Sigmoid colon (tissue), 7 donors: ENCODE results near the gene SNCG. TPM values are rescaled to one million over a fixed set of nuclear protein-coding genes. Genes with fewer than 3 reads are reported as not detected.
A peak's percentile ranks its signal among the peaks of the same experiment; 100 is the strongest.
"Not testable (repeated sequence)": the region's sequence is repeated elsewhere in the genome, so short reads cannot be mapped to it uniquely, and the experiment has no call there.

Experiments
- DNase-seq: peaks from one replicate; pipeline ENCODE4 v3.0.0-alpha.2; 2019
- H3K27ac ChIP-seq, 4 donors: fragments of 200-600 bp; sonication (generic); one replicate each; pipeline ENCODE4 v1.5.1; 2016 to 2019; ENCODE audit warnings: mild to moderate bottlenecking in 1 of 4
- H3K27me3 ChIP-seq, 3 donors: fragments of 200-600 bp; sonication (generic); one replicate each; pipeline ENCODE4 v1.5.1; 2019; ENCODE audit warnings: mild to moderate bottlenecking in 1 of 3
- H3K36me3 ChIP-seq, 4 donors: fragments of 200-600 bp; sonication (generic); one replicate each; pipeline ENCODE4 v1.5.1; 2016 to 2019
- H3K4me1 ChIP-seq, 4 donors: fragments of 200-600 bp; sonication (generic); one replicate each; pipeline ENCODE4 v1.5.1; 2017 to 2019
- H3K4me3 ChIP-seq, 4 donors: fragments of 200-600 bp; sonication (generic); one replicate each; pipeline ENCODE4 v1.5.1; 2017 to 2019; ENCODE audit warnings: mild to moderate bottlenecking in 2 of 4, moderate library complexity in 1 of 4
- H3K9me3 ChIP-seq, 4 donors: fragments of 200-600 bp in 3 of 4; sonication (generic) in 3 of 4; one replicate each; pipeline versions ENCODE4 v1.5.1 to v1.6.1; 2013 to 2019
- CTCF ChIP-seq, 4 experiments: fragments of 450-650 bp in 3 of 4; fragments of 200-600 bp in 1 of 4; IDR thresholded peaks; one replicate each; pipeline ENCODE4 v1.5.1; 2016 to 2019; ENCODE audit warnings: antibody characterized with exemption in 4 of 4, mild to moderate bottlenecking in 3 of 4, moderate library complexity in 2 of 4
- EP300 ChIP-seq, 4 donors: sonication (generic); formaldehyde crosslinking; IDR thresholded peaks; one replicate each; pipeline ENCODE4 v1.6.1; 2017; ENCODE audit warnings: antibody characterized with exemption in 4 of 4
- POLR2A ChIP-seq, 2 donors: fragments of 450-650 bp; IDR thresholded peaks; one replicate each; pipeline ENCODE4 v1.6.1; 2016; ENCODE audit warnings: antibody characterized with exemption in 2 of 2, mild to moderate bottlenecking in 2 of 2, moderate library complexity in 2 of 2
- POLR2AphosphoS5 ChIP-seq, 4 donors: sonication (generic); formaldehyde crosslinking; IDR thresholded peaks; one replicate each; pipeline ENCODE4 v1.6.1; 2017; ENCODE audit warnings: antibody characterized with exemption in 4 of 4
- WGBS, 2 donors: extraction: QIAGEN DNeasy Blood & Tissue Kit; methylation state at CpG; one replicate each; pipeline ENCODE4 v1.1.7; 2013; 5-methylcytosine and 5-hydroxymethylcytosine counted together
- intact Hi-C: fragments of 100-400 bp; cut with DNase I; formaldehyde crosslinking; loops from one replicate; pipeline ENCODE4 v1.15.1; 2023
- polyA plus RNA-seq, 3 donors: library from polyadenylated mRNA; stranded (reverse); fragments of 200-250 nt; gene quantifications; one replicate each; pipeline ENCODE4 v1.2.3, GENCODE V29; 2013
- total RNA-seq, 4 donors: library from RNA; depleted of rRNA; stranded (reverse); fragments of >200 nt; gene quantifications; one replicate each; pipeline ENCODE4 v1.1.0, GENCODE V29; 2016
- donor health status: healthy with polysubstance abuse.
- donor health status: Bipolar disorder and iron deficiency.
- donor health status: healthy.

Gene SNCG
- total and polyA plus RNA-seq, 7 donors = 4.6 to 55.0 (median 24.2) TPM

- peaks cover 0 to 30% (median 17%) of the 10 kb centered on the region in 4 donors for H3K4me1 ChIP-seq
- H3K9me3 ChIP-seq = no peaks in the 10 kb centered on the region
- 92 to 94% methylated on average over 15 of the region's 15 CpGs for WGBS, 2 donors
- peak overlapping the region; percentile 19 to 77 (median 50) for H3K27ac ChIP-seq
- TF ChIP-seq POLR2A (IDR thresholded peaks at IDR 0.05) (no peak), POLR2AphosphoS5 (IDR thresholded peaks at IDR 0.05) (peak in 3 of 4 donors; percentile 61 to 72 (median 71)), EP300 (IDR thresholded peaks at IDR 0.05) (peak in 2 of 4 donors; percentile 59 to 60)
- H3K36me3 ChIP-seq = peaks cover 6 to 30% (median 8%) of the 10 kb centered on the region in 4 donors
- no peak overlapping the region for H3K4me3 ChIP-seq
- intact Hi-C loops = no loop called here
- no peak for DNase-seq
- no peaks in the 10 kb centered on the region for H3K27me3 ChIP-seq
These were observed 28.7 kb upstream of the SNCG start for GRCh38 chr10:86929468-86930380.

DNA sequence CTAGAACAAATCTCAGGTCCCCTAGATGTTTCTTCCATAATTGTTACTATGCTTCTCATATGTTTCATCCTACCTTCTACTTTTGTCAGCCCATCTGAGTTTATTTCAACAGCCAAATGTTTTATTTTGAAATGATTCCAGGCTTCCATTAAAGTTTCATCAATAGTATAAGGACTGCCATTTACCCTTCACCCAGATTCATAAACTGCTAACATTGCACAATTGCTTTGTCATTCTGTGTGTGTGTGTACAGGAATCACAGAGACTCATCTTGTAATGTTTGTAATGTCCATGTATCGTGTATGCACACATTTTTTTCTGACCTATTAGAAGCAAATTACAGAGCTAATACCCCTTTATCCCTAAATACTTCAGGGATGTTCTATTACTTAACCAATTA lies 26.5 kb upstream of the SNCG start:
- Histone ChIP-seq H3K27ac (peak overlapping the region in 3 of 4 donors; percentile 29 to 55 (median 49)), H3K9me3 (no peaks in the 10 kb centered on the region), H3K36me3 (peaks cover 6 to 30% (median 8%) of the 10 kb centered on the region in 4 donors), H3K4me3 (no peak overlapping the region), H3K27me3 (no peaks in the 10 kb centered on the region), H3K4me1 (peaks cover 0 to 29% (median 18%) of the 10 kb centered on the region in 4 donors)
- intact Hi-C loops = no loop called here
- DNase-seq = no peak
- WGBS, 2 donors = 51 to 78% methylated on average over 1 of the region's 1 CpG
- TF ChIP-seq POLR2A (IDR thresholded peaks at IDR 0.05) = no peak
- no peak for TF ChIP-seq CTCF (IDR thresholded peaks at IDR 0.05)
- no peak for TF ChIP-seq EP300 (IDR thresholded peaks at IDR 0.05)
- no peak for TF ChIP-seq POLR2AphosphoS5 (IDR thresholded peaks at IDR 0.05)

- intact Hi-C loops = no loop called here
- H3K27ac ChIP-seq = peak overlapping the region in 3 of 4 donors; percentile 29 to 55 (median 49)
- no peak for DNase-seq
- 75 to 93% methylated on average over 2 of the region's 2 CpGs for WGBS, 2 donors
- no peak overlapping the region for H3K4me3 ChIP-seq
- TF ChIP-seq EP300 (IDR thresholded peaks at IDR 0.05) (no peak), CTCF (IDR thresholded peaks at IDR 0.05) (no peak)
- peaks cover 0 to 29% (median 14%) of the 10 kb centered on the region in 4 donors for H3K4me1 ChIP-seq
- H3K36me3 ChIP-seq = peaks cover 6 to 30% (median 8%) of the 10 kb centered on the region in 4 donors
- H3K9me3 ChIP-seq = no peaks in the 10 kb centered on the region
- H3K27me3 ChIP-seq = no peaks in the 10 kb centered on the region
These were observed 25.7 kb upstream of the SNCG start for GRCh38 chr10:86932674-86933073.

DNA sequence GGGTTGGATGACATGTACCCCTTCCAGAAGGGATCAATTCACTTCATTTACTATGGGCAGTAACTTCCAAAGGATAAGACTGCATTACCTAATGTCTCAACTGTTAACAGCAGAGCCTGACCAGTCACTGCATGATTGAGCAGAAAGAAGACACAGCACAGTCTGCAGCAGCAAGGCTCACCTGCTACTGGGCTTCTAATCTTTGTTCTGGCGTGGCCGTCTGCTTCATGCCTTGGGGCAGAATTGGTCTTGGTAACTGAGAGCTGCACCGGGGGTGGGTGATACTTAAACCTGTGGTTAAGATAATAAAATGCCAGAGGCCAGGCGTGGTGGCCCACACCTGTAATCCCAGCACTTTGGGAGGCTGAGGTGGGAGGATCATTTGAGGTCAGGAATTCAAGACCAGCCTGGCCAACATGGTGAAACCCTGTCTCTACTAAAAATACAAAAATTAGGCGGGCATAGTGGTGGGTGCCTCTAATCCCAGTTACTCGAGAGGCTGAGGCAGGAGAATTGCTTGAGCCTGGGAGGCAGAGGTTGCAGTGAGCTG lies 24.2 kb upstream of the SNCG start:
- H3K36me3 ChIP-seq = peaks cover 6 to 23% (median 8%) of the 10 kb centered on the region in 4 donors
- intact Hi-C loops, H3K27me3 ChIP-seq, H3K4me3 ChIP-seq, H3K9me3 ChIP-seq, H3K27ac ChIP-seq, DNase-seq: not testable (repeated sequence)
- H3K4me1 ChIP-seq = peaks cover 0 to 31% (median 10%) of the 10 kb centered on the region in 4 donors
- 75 to 86% methylated on average over 6 of the region's 6 CpGs for WGBS, 2 donors

DNA sequence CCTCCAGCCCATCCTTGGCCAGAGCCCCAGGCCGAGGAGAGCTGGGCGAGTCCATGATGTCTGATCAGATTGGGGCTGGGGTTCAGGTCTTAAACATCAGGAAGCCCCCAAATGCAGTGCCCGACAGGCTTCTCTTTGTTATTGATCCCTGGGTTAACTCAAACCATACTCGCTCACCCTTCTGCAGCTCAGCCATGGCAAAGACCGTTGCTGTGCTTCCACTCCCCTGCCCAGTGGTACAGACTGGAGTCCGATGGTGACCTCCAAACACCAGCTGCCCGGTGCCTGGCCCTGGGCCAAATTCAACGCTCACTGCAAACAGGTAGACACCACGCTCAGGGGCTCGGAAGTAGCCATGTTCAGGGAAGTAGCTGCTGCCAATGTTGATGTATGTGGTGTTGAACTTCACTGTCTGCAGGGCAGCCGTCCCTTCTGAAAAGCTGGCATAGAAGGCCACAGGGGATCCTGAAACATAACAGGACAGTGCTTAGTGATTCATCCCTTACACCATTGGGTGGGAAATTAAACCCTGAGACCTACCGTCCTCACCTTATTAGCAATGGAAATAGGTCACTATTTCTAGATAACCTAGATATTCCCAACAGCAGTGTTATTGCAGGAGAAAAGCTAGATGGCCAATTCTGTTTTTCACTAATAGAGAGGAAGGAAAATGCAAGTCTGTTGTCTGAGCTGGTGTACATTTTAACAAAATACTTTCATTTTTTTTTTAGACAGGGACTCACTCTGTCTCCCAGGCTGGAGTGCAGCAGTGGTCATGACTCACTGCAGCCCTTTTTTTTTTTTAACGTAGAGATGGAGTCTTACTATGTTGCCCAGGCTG lies 21.5 kb upstream of the SNCG start:
- H3K9me3 ChIP-seq = no peaks in the 10 kb centered on the region
- peaks cover 0 to 2% (median 0%) of the 10 kb centered on the region in 4 donors for H3K36me3 ChIP-seq
- WGBS, 2 donors = 59 to 78% methylated on average over 13 of the region's 13 CpGs
- no peak overlapping the region for H3K4me3 ChIP-seq
- intact Hi-C loops = no loop called here
- H3K4me1 ChIP-seq = peaks cover 0 to 15% (median 4%) of the 10 kb centered on the region in 4 donors
- TF ChIP-seq EP300 (IDR thresholded peaks at IDR 0.05) (no peak), POLR2AphosphoS5 (IDR thresholded peaks at IDR 0.05) (peak in 1 of 4 donors; percentile 43), CTCF (IDR thresholded peaks at IDR 0.05) (no peak), POLR2A (IDR thresholded peaks at IDR 0.05) (no peak)
- H3K27me3 ChIP-seq = no peaks in the 10 kb centered on the region
- H3K27ac ChIP-seq = peak overlapping the region in 2 of 4 donors; percentile 14 to 46
- no peak for DNase-seq
